Renal cortical epithelial cell (primary cell): Measurements from ENCODE around the gene COL7A1. TPM values are rescaled to one million over a fixed set of nuclear protein-coding genes. Genes with fewer than 3 reads are reported as not detected.
"Not testable (repeated sequence)": the region's sequence is repeated elsewhere in the genome, so short reads cannot be mapped to it uniquely, and the experiment has no call there.

Source experiments
- DNase-seq: peaks from one replicate; pipeline ENCODE4 v3.0.0-alpha.2; 2011; ENCODE audit warnings: low read depth
- total RNA-seq: library from RNA; depleted of rRNA; stranded (reverse); fragments of >200 nt; gene quantifications from 2 replicates; pipeline ENCODE4 v1.2.3, GENCODE V29; 2014

Gene COL7A1
- total RNA-seq, 1 donor from 2014 or later: 165 TPM

GRCh38 chr3:48543271-48543866 lies 51.8 kb downstream of the COL7A1 start:
- DNase-seq: peak; percentile 12

- no peak for DNase-seq
Observed at GRCh38 chr3:48538451-48538850, 56.7 kb downstream of the COL7A1 start.

GRCh38 chr3:48536785-48537184 lies 58.3 kb downstream of the COL7A1 start:
- no peak for DNase-seq

- DNase-seq: no peak
Observed at GRCh38 chr3:48536116-48536515, 59.0 kb downstream of the COL7A1 start.

GRCh38 chr3:48535578-48535977 lies 59.6 kb downstream of the COL7A1 start:
- no peak for DNase-seq

- no peak for DNase-seq
Observed at GRCh38 chr3:48532977-48533337, 62.2 kb downstream of the COL7A1 start.

- no peak for DNase-seq
Observed at GRCh38 chr3:48532271-48532976, 62.7 kb downstream of the COL7A1 start.

- not testable (repeated sequence) for DNase-seq
Observed at GRCh38 chr3:48530701-48531100, 64.4 kb downstream of the COL7A1 start.

- peak; percentile 84 for DNase-seq
Observed at GRCh38 chr3:48528754-48529153, 66.4 kb downstream of the COL7A1 start.

- DNase-seq: no peak
Observed at GRCh38 chr3:48528048-48528447, 67.1 kb downstream of the COL7A1 start.

- DNase-seq: no peak
Observed at GRCh38 chr3:48524970-48525369, 70.2 kb downstream of the COL7A1 start.

- no peak for DNase-seq
Observed at GRCh38 chr3:48521635-48522034, 73.5 kb downstream of the COL7A1 start.

- DNase-seq: no peak
Observed at GRCh38 chr3:48519277-48519643, 75.9 kb downstream of the COL7A1 start.

- no peak for DNase-seq
Observed at GRCh38 chr3:48518638-48519276, 76.4 kb downstream of the COL7A1 start.

GRCh38 chr3:48518069-48518468 lies 77.1 kb downstream of the COL7A1 start:
- DNase-seq: no peak

- DNase-seq: no peak
Observed at GRCh38 chr3:48516571-48516970, 78.6 kb downstream of the COL7A1 start.

- DNase-seq: no peak
Observed at GRCh38 chr3:48514431-48515227, 80.5 kb downstream of the COL7A1 start.

Other genes with a start within 250 kb of the COL7A1 start
- not detected in 2 replicates for gene FBXW12, start 223.1 kb downstream of the COL7A1 start, total RNA-seq
- gene PLXNB1, start 165.2 kb downstream of the COL7A1 start, total RNA-seq: 38.2 and 191 TPM in 2 replicates
- 24.0 and 37.5 TPM in 2 replicates for gene CCDC51, start 155.2 kb downstream of the COL7A1 start, total RNA-seq
- gene TMA7, start 155.1 kb downstream of the COL7A1 start, total RNA-seq: 201 and 228 TPM in 2 replicates
- gene ATRIP, start 148.6 kb downstream of the COL7A1 start, total RNA-seq: 4.3 and 5.2 TPM in 2 replicates
- gene SHISA5, start 91.2 kb downstream of the COL7A1 start, total RNA-seq: 116 and 143 TPM in 2 replicates
- 11.3 and 38.2 TPM in 2 replicates for gene PFKFB4, start 38.5 kb downstream of the COL7A1 start, total RNA-seq
- gene UCN2, start 31.5 kb downstream of the COL7A1 start, total RNA-seq: 4.0 and 11.5 TPM in 2 replicates
- 549 and 618 TPM in 2 replicates for gene UQCRC1, start 14.3 kb upstream of the COL7A1 start, total RNA-seq
- gene TMEM89, start 26.4 kb upstream of the COL7A1 start, total RNA-seq: not detected in 2 replicates
- 21.0 and 45.5 TPM in 2 replicates for gene SLC26A6, start 40.1 kb upstream of the COL7A1 start, total RNA-seq
- 1.9 and 2.7 TPM in 2 replicates for gene CELSR3, start 67.6 kb upstream of the COL7A1 start, total RNA-seq
- gene NCKIPSD, start 90.6 kb upstream of the COL7A1 start, total RNA-seq: 6.3 and 26.7 TPM in 2 replicates
- 50.7 and 96.5 TPM in 2 replicates for gene IP6K2, start 121.9 kb upstream of the COL7A1 start, total RNA-seq